ENCODE results near the gene CBY2.

The CBY2 gene

GRCh38 chr13:45733361-45733760, 31.2 kb downstream of the CBY2 start:
- Histone ChIP-seq H3K9me3 (no peaks in the 10 kb centered on the region), H3K27me3 (peaks cover 4% of the 10 kb centered on the region), H3K4me1 (ENCODE audit: control insufficient read depth in 1 of 2, insufficient read depth in 1 of 2, low read depth in 1 of 2, low read length in 1 of 2) (no peaks in the 10 kb centered on the region), H3K36me3 (no peaks in the 10 kb centered on the region), H3K4me3 (ENCODE audit: low read depth in 1 of 2, low read length in 1 of 2) (no peak overlapping the region), H3K27ac (no peak overlapping the region)
- TF ChIP-seq, protein P1, sequence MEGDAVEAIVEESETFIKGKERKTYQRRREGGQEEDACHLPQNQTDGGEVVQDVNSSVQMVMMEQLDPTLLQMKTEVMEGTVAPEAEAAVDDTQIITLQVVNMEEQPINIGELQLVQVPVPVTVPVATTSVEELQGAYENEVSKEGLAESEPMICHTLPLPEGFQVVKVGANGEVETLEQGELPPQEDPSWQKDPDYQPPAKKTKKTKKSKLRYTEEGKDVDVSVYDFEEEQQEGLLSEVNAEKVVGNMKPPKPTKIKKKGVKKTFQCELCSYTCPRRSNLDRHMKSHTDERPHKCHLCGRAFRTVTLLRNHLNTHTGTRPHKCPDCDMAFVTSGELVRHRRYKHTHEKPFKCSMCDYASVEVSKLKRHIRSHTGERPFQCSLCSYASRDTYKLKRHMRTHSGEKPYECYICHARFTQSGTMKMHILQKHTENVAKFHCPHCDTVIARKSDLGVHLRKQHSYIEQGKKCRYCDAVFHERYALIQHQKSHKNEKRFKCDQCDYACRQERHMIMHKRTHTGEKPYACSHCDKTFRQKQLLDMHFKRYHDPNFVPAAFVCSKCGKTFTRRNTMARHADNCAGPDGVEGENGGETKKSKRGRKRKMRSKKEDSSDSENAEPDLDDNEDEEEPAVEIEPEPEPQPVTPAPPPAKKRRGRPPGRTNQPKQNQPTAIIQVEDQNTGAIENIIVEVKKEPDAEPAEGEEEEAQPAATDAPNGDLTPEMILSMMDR (IDR thresholded peaks at IDR 0.05) = no peak

- Histone ChIP-seq H3K4me1 (ENCODE audit: control insufficient read depth in 1 of 2, insufficient read depth in 1 of 2, low read depth in 1 of 2, low read length in 1 of 2) (no peaks in the 10 kb centered on the region), H3K9me3 (no peaks in the 10 kb centered on the region), H3K27me3 (no peaks in the 10 kb centered on the region), H3K27ac (no peak overlapping the region), H3K36me3 (no peaks in the 10 kb centered on the region), H3K4me3 (ENCODE audit: low read depth in 1 of 2, low read length in 1 of 2) (no peak overlapping the region)
- TF ChIP-seq, protein P1 (IDR thresholded peaks at IDR 0.05) = no peak
These were observed 35.5 kb downstream of the CBY2 start for GRCh38 chr13:45737571-45738017.

DNA sequence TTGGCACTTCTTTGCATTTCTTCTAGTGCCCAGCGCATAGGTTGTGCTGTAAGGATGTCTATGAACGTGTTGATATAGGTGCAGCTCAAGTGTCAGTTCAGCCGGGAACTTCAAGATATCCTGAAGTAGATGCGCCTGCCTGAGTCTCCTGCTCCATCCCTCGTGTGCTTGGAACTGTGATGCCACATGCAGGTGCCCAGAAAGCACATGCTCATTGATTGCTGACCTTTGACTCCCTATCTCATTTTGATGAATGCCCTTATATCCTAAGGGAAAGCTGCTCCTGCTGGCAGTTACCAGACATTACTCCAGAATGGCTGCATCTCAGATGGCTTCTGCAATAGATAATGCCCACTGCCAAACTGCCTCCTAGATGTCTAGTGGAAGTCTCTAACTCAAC, 40.9 kb downstream of the CBY2 start:
- H3K36me3 ChIP-seq = no peaks in the 10 kb centered on the region
- TF ChIP-seq, protein P1 (IDR thresholded peaks at IDR 0.05) = no peak
- H3K27me3 ChIP-seq = peaks cover 2% of the 10 kb centered on the region

GRCh38 chr13:45744979-45745378, 42.9 kb downstream of the CBY2 start:
- Histone ChIP-seq H3K36me3 (no peaks in the 10 kb centered on the region), H3K4me1 (ENCODE audit: control insufficient read depth in 1 of 2, insufficient read depth in 1 of 2, low read depth in 1 of 2, low read length in 1 of 2) (no peaks in the 10 kb centered on the region), H3K4me3 (ENCODE audit: low read depth in 1 of 2, low read length in 1 of 2) (no peak overlapping the region), H3K9me3 (no peaks in the 10 kb centered on the region), H3K27me3 (peaks cover 9% of the 10 kb centered on the region), H3K27ac (no peak overlapping the region)
- TF ChIP-seq, protein P1 (IDR thresholded peaks at IDR 0.05) = no peak

More for the DNA sequence above, 40.9 kb downstream of the CBY2 start:
- H3K4me3 ChIP-seq (ENCODE audit: low read depth in 1 of 2, low read length in 1 of 2) = no peak overlapping the region
- no peak overlapping the region for H3K27ac ChIP-seq
- no peaks in the 10 kb centered on the region for H3K4me1 ChIP-seq (ENCODE audit: control insufficient read depth in 1 of 2, insufficient read depth in 1 of 2, low read depth in 1 of 2, low read length in 1 of 2)
- no peaks in the 10 kb centered on the region for H3K9me3 ChIP-seq

- no peak overlapping the region for H3K27ac ChIP-seq
- peaks cover 9% of the 10 kb centered on the region for H3K27me3 ChIP-seq
- TF ChIP-seq, protein P1 (IDR thresholded peaks at IDR 0.05) = no peak
- H3K9me3 ChIP-seq = no peaks in the 10 kb centered on the region
- no peaks in the 10 kb centered on the region for H3K4me1 ChIP-seq (ENCODE audit: control insufficient read depth in 1 of 2, insufficient read depth in 1 of 2, low read depth in 1 of 2, low read length in 1 of 2)
- no peaks in the 10 kb centered on the region for H3K36me3 ChIP-seq
- H3K4me3 ChIP-seq (ENCODE audit: low read depth in 1 of 2, low read length in 1 of 2) = no peak overlapping the region
These were observed 45.0 kb downstream of the CBY2 start for GRCh38 chr13:45747071-45747470.
